ENCODE data around the gene CCDC174.

CCDC174 gene

DNA sequence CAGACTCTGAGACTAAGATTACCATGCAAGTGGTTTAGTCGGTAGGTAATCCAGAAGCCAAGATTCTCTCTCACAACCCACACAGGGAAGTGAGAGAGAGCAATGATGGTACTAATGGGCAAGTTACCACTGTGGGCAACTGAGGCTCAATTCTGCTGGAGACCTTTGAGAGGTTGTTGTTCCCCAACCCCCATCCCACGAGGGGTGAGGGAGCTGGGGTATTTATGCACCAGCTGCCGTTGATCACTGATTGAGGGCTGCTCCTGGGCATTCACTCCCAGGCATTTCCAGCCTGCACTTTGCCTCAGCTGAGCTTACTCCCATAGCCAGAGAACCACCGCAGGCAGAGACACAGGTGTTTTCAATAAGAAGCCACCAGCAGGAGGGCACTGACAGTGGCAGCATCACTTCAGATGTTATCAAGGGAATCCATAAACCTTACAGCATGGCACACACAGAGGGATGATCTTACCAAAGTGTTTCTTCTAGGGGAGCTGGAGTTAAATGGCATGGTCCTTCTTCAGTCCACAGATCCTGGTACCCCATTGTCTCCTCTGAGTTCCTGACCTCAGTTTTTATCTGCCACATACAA, 15.0 kb upstream of the CCDC174 start:
- Histone ChIP-seq H3K27me3 (ENCODE audit: low read length) (no peaks in the 10 kb centered on the region), H2AFZ (ENCODE audit: low read depth, low read length, severe bottlenecking) (no peak overlapping the region), H3K9me3 (ENCODE audit: insufficient read depth, low read length) (no peaks in the 10 kb centered on the region), H3K36me3 (ENCODE audit: low read length) (no peaks in the 10 kb centered on the region), H3K4me3 (ENCODE audit: insufficient read depth, low read length, poor library complexity, severe bottlenecking) (no peak overlapping the region), H3K4me2 (ENCODE audit: low read depth, low read length, poor library complexity, severe bottlenecking) (no peak overlapping the region), H3K9me2 (replicated peaks; ENCODE audit: insufficient read depth, low read length) (no peaks in the 10 kb centered on the region), H3K27ac (ENCODE audit: low read depth, low read length) (no peak overlapping the region), H4K20me1 (ENCODE audit: low read depth, low read length) (no peaks in the 10 kb centered on the region), H3F3A (ENCODE audit: insufficient read depth) (no peaks in the 10 kb centered on the region), H3K9ac (ENCODE audit: low read length) (no peak overlapping the region), H3K79me2 (ENCODE audit: insufficient read depth, low read length) (no peaks in the 10 kb centered on the region)
- TF ChIP-seq, protein P1, sequence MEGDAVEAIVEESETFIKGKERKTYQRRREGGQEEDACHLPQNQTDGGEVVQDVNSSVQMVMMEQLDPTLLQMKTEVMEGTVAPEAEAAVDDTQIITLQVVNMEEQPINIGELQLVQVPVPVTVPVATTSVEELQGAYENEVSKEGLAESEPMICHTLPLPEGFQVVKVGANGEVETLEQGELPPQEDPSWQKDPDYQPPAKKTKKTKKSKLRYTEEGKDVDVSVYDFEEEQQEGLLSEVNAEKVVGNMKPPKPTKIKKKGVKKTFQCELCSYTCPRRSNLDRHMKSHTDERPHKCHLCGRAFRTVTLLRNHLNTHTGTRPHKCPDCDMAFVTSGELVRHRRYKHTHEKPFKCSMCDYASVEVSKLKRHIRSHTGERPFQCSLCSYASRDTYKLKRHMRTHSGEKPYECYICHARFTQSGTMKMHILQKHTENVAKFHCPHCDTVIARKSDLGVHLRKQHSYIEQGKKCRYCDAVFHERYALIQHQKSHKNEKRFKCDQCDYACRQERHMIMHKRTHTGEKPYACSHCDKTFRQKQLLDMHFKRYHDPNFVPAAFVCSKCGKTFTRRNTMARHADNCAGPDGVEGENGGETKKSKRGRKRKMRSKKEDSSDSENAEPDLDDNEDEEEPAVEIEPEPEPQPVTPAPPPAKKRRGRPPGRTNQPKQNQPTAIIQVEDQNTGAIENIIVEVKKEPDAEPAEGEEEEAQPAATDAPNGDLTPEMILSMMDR (IDR thresholded peaks at IDR 0.05; ENCODE audit: insufficient read depth, low read length, poor library complexity, severe bottlenecking): no peak
- no peak for TF ChIP-seq EZH2phosphoT487 (conservative IDR thresholded peaks at IDR 0.05; ENCODE audit: low read length)

DNA sequence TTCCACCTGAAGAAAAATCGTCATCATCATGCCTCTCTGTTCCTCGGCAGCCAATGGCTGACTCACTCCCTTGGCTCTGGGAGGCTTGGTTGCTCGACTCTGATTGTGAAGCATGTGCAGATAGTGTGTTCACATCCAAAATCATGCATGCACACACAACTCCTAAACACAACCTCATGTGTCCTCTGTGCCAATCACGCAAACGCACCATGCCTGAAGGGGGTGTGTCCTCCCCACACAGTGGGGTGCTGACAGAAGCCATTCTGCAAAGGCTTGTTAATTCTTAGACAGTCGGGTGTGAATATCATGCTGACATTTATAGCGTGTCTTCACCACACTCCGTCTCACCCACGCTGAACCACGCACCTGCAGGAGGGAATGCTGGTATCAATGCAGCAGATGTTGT, 11.4 kb upstream of the CCDC174 start:
- no peak overlapping the region for H3K27ac ChIP-seq (ENCODE audit: low read depth, low read length)
- no peaks in the 10 kb centered on the region for H3F3A ChIP-seq (ENCODE audit: insufficient read depth)
- H2AFZ ChIP-seq (ENCODE audit: low read depth, low read length, severe bottlenecking): no peak overlapping the region
- H3K9me2 ChIP-seq (replicated peaks; ENCODE audit: insufficient read depth, low read length): no peaks in the 10 kb centered on the region
- no peak overlapping the region for H3K4me3 ChIP-seq (ENCODE audit: insufficient read depth, low read length, poor library complexity, severe bottlenecking)
- H3K9me3 ChIP-seq (ENCODE audit: insufficient read depth, low read length): no peaks in the 10 kb centered on the region
- no peaks in the 10 kb centered on the region for H3K36me3 ChIP-seq (ENCODE audit: low read length)
- H3K27me3 ChIP-seq (ENCODE audit: low read length): no peaks in the 10 kb centered on the region
- no peak overlapping the region for H3K4me2 ChIP-seq (ENCODE audit: low read depth, low read length, poor library complexity, severe bottlenecking)
- no peaks in the 10 kb centered on the region for H3K79me2 ChIP-seq (ENCODE audit: insufficient read depth, low read length)
- H3K9ac ChIP-seq (ENCODE audit: low read length): no peak overlapping the region
- H4K20me1 ChIP-seq (ENCODE audit: low read depth, low read length): no peaks in the 10 kb centered on the region
- TF ChIP-seq, protein P1 (IDR thresholded peaks at IDR 0.05; ENCODE audit: insufficient read depth, low read length, poor library complexity, severe bottlenecking): no peak
- TF ChIP-seq EZH2phosphoT487 (conservative IDR thresholded peaks at IDR 0.05; ENCODE audit: low read length): no peak

DNA sequence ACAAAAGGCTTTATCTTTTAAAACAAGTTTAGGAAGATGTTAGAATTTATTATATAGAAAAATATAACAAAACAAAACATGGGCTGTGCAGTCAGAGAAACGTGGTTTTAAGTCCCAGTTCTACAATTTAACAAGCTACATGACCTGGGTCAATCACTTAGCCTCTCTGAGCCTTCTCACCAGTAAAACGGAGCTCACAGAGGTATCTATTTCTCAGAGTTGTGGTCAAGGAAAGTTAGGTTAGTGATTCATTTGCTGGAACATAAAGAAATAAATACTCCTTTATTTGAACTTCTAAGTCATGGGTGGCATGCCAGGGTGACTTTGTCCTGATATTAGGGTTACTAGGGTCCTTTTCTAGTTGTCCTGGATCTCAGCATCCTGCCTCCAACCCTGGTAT, 10.8 kb upstream of the CCDC174 start:
- Histone ChIP-seq H3K27ac (ENCODE audit: low read depth, low read length) (no peak overlapping the region), H3F3A (ENCODE audit: insufficient read depth) (no peaks in the 10 kb centered on the region), H3K27me3 (ENCODE audit: low read length) (no peaks in the 10 kb centered on the region), H2AFZ (ENCODE audit: low read depth, low read length, severe bottlenecking) (no peak overlapping the region), H3K9me2 (replicated peaks; ENCODE audit: insufficient read depth, low read length) (no peaks in the 10 kb centered on the region), H3K9ac (ENCODE audit: low read length) (no peak overlapping the region), H3K36me3 (ENCODE audit: low read length) (no peaks in the 10 kb centered on the region), H3K4me2 (ENCODE audit: low read depth, low read length, poor library complexity, severe bottlenecking) (no peak overlapping the region), H3K4me3 (ENCODE audit: insufficient read depth, low read length, poor library complexity, severe bottlenecking) (no peak overlapping the region), H3K79me2 (ENCODE audit: insufficient read depth, low read length) (no peaks in the 10 kb centered on the region), H3K9me3 (ENCODE audit: insufficient read depth, low read length) (no peaks in the 10 kb centered on the region), H4K20me1 (ENCODE audit: low read depth, low read length) (no peaks in the 10 kb centered on the region)
- TF ChIP-seq, protein P1 (IDR thresholded peaks at IDR 0.05; ENCODE audit: insufficient read depth, low read length, poor library complexity, severe bottlenecking): no peak
- no peak for TF ChIP-seq EZH2phosphoT487 (conservative IDR thresholded peaks at IDR 0.05; ENCODE audit: low read length)
